AG09309 (cell line): Measurements from ENCODE around the gene APLP2.

Source experiments
- DNase-seq: peaks from one replicate; pipeline ENCODE4 v3.0.0-alpha.2; 2010; ENCODE audit warnings: low read depth
- H3K4me3 ChIP-seq: 2 replicates; pipeline ENCODE4 v1.5.1; 2011; ENCODE audit warnings: mild to moderate bottlenecking, low read depth, low read length, moderate library complexity; ENCODE audit not compliant: control insufficient read depth
- TF ChIP-seq, protein P1 (sequence below): IDR thresholded peaks from 2 replicates; pipeline ENCODE4 v1.5.1; 2011; ENCODE audit warnings: mild to moderate bottlenecking, low read depth, low read length, inconsistent platforms; ENCODE audit not compliant: insufficient read depth, control insufficient read depth; ENCODE audit errors: missing control alignments

Gene APLP2

DNA sequence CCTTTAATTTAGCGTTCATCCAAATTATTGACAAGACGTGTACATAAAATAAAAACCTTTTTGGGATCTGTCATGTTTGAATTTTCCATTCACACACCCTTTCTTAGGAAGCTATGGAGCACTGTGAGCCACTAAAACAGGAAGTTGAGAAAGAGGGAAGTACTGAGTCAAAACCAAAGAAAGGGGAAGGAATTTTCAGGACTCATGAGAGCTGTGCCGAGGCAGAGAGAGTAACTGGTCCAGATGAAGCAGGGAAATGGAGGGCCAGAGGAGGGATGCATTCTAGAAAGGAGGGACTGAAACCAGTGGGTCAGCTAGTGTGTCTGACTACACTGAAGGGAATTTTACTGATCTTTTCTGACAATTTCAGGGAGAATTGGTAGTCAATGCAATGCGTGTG lies 24.9 kb downstream of the APLP2 start:
- no peak overlapping the region for H3K4me3 ChIP-seq
- DNase-seq: no peak
- TF ChIP-seq, protein P1, sequence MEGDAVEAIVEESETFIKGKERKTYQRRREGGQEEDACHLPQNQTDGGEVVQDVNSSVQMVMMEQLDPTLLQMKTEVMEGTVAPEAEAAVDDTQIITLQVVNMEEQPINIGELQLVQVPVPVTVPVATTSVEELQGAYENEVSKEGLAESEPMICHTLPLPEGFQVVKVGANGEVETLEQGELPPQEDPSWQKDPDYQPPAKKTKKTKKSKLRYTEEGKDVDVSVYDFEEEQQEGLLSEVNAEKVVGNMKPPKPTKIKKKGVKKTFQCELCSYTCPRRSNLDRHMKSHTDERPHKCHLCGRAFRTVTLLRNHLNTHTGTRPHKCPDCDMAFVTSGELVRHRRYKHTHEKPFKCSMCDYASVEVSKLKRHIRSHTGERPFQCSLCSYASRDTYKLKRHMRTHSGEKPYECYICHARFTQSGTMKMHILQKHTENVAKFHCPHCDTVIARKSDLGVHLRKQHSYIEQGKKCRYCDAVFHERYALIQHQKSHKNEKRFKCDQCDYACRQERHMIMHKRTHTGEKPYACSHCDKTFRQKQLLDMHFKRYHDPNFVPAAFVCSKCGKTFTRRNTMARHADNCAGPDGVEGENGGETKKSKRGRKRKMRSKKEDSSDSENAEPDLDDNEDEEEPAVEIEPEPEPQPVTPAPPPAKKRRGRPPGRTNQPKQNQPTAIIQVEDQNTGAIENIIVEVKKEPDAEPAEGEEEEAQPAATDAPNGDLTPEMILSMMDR: no peak

DNA sequence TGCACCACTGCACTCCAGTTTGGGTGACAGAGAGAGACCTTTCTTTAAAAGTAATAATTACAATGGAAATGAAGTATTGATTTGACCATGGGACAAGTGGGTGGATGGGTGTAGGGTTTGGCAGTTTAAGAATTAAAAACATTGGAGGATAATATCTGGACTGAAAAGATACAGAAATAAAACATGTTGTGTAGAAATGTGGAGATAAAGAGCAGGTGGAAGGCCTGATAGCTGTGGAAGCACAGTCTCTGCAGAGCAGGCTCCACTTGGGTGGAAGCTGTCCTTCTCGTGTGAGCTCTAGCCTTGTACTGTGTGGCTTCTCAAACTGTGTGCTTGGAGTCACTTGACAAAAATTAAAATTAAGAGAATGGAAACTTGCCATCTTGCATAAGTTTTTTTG lies 25.6 kb downstream of the APLP2 start:
- H3K4me3 ChIP-seq: no peak overlapping the region
- TF ChIP-seq, protein P1: no peak
- DNase-seq: no peak

DNA sequence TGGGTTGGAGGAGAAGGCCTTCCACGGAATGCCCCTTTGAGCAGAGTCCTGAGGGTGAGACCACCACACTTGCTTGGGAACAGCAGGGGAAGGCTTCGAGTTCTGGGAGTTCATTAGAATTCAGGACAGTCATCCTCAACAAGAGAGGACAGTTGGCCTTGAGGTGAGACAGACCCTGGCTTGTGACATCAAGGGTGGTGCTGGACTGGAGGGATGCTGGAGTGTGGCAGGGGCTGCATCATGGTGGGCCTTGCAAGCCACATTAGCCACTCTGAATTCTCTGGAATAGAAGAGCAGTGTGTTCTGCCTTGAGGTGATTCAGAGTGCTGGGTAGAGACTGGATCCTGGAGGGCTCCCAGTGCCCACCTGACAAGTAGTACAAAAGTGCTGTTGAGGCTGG lies 26.3 kb downstream of the APLP2 start:
- H3K4me3 ChIP-seq: no peak overlapping the region
- no peak for DNase-seq
- TF ChIP-seq, protein P1: no peak

DNA sequence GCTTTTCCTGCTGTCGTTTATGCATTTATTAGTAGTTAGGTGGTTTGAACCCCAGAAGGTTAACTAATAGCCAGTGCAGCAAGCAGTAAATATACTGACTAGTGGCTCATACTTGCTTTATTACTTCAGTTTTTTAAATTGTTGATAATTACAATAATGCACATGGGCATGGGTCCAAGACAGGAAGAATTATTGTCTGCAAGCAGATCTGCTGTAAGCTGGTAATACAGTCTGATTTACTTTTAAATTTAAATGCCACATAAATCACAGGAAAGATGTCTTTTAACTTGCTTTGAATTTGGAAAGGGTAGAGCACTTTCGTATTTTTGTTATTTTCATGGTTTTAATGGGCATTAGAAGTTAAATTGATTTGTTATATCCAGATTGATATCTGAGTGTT lies 27.1 kb downstream of the APLP2 start:
- TF ChIP-seq, protein P1: no peak
- H3K4me3 ChIP-seq: no peak overlapping the region
- no peak for DNase-seq

DNA sequence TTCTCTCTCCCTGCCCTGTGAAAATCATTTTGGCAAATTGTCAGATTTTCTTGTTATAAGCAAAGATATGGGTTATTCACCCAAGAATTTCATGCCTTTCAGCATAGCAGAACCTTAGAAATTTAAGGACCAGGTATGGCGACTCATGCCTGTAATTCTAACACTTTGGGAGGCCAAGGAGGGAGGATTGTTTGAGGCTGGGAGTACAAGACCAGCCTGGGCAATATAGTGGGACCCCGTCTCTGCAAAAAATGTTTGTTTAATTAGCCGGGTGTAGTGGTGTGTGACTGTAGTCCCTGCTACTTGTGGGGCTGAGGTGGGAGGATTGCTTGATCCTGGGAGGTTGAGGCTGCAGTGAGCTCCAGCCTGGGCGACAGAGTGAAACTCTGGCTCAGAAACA lies 27.6 kb downstream of the APLP2 start:
- no peak overlapping the region for H3K4me3 ChIP-seq
- DNase-seq: no peak
- TF ChIP-seq, protein P1: no peak

DNA sequence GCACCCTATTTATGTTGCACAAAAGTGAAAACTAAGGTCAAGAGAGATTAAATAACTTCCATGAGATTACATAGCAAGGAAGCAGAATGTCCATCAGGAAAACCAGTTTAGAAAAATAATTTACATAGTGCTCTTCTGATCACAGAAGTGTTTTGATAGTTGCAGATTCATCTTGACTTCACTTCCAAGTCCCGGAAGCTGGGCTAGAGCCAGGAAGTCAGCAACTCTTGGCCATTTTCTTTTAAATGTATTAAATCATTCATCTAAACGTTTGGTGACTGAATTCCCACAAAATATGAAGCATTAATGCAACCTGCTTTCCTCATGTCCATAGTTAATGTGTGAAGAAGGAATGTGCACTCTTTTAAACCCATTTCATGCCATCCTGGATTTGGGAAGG lies 29.7 kb downstream of the APLP2 start:
- TF ChIP-seq, protein P1: no peak
- no peak for DNase-seq
- H3K4me3 ChIP-seq: no peak overlapping the region
